DMS114 treated with DMSO at 0.1 percent for 48 hours (cell line): ENCODE measurements around the gene AJAP1.

Experiments
- DNase-seq: peaks from one replicate; lab custom pipeline; 2025; ENCODE audit not compliant: unreplicated experiment; lab: John Stamatoyannopoulos, UW

The AJAP1 gene

GRCh38 chr1:4803335-4803734 lies 148.9 kb downstream of the AJAP1 start:
- DNase-seq, result no peak

GRCh38 chr1:4805987-4806386 lies 151.6 kb downstream of the AJAP1 start:
- DNase-seq, result no peak

- no peak for DNase-seq
Observed at GRCh38 chr1:4820543-4820942, 166.1 kb downstream of the AJAP1 start.

GRCh38 chr1:4825800-4826450 lies 171.5 kb downstream of the AJAP1 start:
- peak; percentile 14 for DNase-seq

- no peak for DNase-seq
Observed at GRCh38 chr1:4830707-4831106, 176.3 kb downstream of the AJAP1 start.

- DNase-seq, result no peak
Observed at GRCh38 chr1:4836574-4836973, 182.2 kb downstream of the AJAP1 start.

GRCh38 chr1:4837031-4837600 lies 182.7 kb downstream of the AJAP1 start:
- DNase-seq, result no peak

GRCh38 chr1:4837752-4838151 lies 183.3 kb downstream of the AJAP1 start:
- no peak for DNase-seq

GRCh38 chr1:4838231-4838630 lies 183.8 kb downstream of the AJAP1 start:
- no peak for DNase-seq
